HG02943 (cell line): ENCODE results near the gene ZNF319.
"Not testable (repeated sequence)": the region's sequence is repeated elsewhere in the genome, so short reads cannot be mapped to it uniquely, and the experiment has no call there.

Source experiments
- ATAC-seq: cut with Tn5 transposase; IDR thresholded peaks from one replicate; pipeline ENCODE4 v1.9.1; 2021; ENCODE audit warnings: mild to moderate bottlenecking, low read depth, moderate library complexity; ENCODE audit not compliant: unreplicated experiment

ZNF319 gene

DNA sequence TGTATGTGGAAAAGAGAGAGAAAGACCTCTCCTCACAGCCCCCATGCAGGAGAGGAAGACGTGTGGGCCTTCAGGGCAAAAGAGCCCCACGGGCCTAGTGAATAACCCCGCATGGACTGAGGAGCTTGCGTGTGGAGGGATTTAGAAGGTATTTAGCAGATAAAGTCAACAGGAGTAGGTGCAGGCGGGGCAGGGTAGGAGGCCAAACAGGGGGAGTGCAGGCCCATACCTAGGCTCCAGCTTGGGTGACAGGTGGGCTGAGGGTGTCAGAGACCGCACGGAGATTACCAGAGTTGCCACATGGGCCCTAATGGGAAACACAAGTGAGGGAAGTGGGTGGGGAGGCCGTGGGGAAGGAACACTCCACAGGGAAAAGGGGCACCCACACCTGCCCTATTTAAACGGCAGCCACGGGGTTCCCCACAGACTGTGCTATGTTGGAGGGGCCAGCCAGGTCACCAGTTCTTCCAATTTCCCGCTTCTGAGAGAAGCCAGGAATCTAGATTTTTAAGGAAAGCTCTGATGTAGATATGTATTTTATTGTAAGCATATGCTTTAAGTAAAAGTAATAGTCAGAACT is 21.4 kb downstream of the ZNF319 start:
- no peak for ATAC-seq

DNA sequence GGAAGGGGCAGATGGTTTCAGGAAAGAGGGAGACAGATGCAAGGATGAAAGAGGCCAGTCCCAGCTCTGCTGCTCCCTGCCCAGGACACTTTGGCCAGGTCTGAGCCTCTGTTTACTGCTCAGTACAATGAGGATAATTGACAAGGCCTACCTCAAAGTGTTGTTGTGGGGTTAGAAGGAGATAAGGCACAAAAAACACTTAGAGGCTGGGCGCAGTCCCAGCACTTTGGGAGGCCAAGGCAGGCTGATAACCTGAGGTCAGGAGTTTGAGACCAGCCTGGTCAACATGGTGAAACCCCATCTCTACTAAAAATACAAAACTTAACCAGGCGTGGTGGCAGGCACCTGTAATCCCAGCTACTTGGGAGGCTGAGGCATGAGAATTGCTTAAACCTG is 22.4 kb downstream of the ZNF319 start:
- ATAC-seq: not testable (repeated sequence)

- no peak for ATAC-seq
Measured at GRCh38 chr16:57977418-57978069, 22.9 kb downstream of the ZNF319 start.

GRCh38 chr16:57976331-57976796 is 24.1 kb downstream of the ZNF319 start:
- ATAC-seq: no peak

GRCh38 chr16:57972306-57972705 is 28.2 kb downstream of the ZNF319 start:
- no peak for ATAC-seq

- no peak for ATAC-seq
Measured at GRCh38 chr16:57971848-57972247, 28.6 kb downstream of the ZNF319 start.

GRCh38 chr16:57970970-57971369 is 29.5 kb downstream of the ZNF319 start, which contains the start of gene CNGB1:
CNGB1 (minus strand) TSS chr16:57971128; CDS start chr16:57967286, 3,842 bp downstream.
- no peak for ATAC-seq

- ATAC-seq: no peak
Measured at GRCh38 chr16:57970319-57970718, 30.2 kb downstream of the ZNF319 start.

DNA sequence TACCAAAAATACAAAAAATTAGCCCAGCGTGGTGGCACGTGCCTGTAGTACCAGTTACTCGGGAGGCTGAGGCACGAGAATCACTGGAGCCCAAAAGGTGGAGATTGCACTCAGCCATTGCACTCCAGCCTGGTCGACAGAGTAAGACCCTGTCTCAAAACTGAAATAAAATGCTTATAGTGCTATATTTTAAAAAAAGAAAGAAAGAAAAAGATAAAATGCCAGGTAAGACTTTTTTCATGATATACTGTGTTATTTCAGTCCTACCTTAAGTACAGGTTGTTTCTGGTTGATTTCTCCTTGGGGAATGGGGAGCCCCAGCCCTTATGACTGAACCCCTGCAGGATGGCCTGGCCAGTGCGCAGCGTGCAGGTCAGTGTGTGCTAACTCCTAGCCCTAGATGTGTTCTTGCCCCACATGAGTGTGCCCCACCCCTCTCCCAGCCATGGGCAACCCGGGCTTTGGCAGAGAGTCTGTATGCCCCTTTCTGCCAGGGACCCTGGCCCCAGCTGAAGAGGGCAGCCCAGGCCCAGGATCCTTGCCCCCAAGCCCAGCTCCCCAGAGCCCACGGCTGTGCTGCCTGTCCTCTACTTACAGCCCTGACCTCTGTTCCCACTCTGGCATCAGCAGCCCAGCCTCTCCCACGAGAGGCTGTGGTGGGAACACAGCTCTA is 30.9 kb downstream of the ZNF319 start:
- ATAC-seq: no peak

GRCh38 chr16:57967916-57968315 is 32.6 kb downstream of the ZNF319 start:
- no peak for ATAC-seq

DNA sequence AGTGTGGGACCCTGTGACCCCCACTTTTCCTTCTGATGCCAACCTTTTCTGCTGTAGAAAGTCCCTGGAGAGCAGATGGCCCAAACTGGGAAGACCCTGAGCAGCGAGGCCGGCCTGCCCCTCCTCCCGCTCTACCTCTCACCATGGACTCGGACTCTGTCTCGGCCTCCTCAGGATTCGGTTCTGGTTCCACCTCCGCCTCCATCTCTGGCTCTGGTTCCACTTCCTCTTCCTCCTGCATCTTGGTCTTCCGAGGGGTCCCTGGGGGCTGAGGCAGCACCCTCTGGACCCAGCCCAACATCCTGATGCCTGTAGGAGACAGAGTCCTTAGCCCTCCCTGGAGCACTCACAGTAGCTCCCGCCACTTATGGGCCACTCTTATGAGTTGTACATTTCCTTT is 33.5 kb downstream of the ZNF319 start:
- ATAC-seq: no peak

DNA sequence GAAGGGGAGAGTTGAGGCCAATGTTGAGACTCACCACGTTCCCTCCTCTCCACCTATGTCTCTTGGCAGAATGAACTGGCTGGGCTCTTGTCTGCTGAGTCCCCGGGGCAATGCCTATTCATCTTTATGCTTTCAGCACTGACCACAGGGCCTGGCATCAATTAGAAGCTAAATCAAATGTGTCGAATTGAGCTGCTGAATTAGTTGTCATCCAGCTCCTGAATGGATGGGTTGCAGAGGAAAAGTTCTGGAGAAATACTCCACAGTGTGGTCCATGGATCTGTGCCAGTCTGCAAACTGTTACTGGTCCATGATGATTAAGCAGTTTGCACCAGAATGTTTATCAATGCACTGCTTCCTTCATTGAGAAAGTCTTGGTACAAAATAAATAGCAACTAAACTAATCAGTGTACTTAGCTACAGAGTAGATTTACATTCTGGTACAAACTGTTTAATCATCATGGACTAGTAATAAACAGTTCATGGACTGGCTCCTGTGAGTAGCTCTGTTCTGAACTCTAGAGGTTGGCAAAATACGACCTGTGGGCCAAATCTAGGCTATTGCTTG is 34.2 kb downstream of the ZNF319 start:
- ATAC-seq: no peak

DNA sequence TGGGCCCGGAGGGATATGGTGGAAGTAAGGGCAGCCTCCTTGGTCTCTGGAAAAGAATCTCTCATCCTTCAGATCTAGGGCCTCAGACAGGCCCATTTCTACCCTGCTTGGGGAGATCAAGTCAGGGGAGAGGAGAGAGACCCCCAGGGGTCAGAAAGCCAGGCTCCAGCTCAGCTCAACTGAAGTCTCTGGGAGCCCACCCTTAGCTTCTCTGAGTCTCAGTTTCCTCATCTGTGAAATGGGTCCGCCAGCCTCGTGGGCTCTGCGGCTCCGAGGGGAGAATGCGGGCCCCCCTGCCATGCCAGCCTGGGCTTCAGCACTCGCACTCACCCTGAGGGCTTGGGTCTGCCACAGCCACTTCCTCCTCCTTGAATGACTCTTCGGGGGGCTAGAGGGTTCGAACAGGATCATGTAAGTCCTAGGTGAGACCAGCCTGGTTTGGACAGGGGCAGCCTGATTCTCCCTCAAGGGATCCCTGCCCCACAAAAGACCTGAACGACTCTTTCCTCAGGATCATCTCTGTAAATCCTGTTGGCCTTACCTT is 36.2 kb downstream of the ZNF319 start:
- ATAC-seq: no peak

- ATAC-seq: no peak
Measured at GRCh38 chr16:57962756-57963155, 37.7 kb downstream of the ZNF319 start.

DNA sequence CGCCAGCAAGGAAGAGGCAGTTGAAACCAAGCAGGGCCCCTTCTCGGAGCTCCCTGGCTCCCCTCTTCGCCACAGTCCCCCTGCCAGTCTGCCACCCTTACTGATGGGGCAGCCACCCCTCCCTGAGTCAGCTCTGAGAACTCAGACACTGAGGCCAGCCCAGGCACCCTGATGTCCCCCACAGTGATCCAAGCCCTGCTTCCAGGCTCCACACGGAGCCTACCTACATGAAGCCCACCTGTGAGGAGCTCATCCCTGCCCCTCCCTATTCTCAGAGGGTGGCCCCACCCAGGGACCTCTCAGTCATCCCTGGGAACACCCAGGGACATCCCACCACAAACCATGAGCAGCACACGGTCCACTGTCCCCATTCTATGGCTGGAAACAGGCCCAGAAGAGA is 38.4 kb downstream of the ZNF319 start:
- no peak for ATAC-seq

DNA sequence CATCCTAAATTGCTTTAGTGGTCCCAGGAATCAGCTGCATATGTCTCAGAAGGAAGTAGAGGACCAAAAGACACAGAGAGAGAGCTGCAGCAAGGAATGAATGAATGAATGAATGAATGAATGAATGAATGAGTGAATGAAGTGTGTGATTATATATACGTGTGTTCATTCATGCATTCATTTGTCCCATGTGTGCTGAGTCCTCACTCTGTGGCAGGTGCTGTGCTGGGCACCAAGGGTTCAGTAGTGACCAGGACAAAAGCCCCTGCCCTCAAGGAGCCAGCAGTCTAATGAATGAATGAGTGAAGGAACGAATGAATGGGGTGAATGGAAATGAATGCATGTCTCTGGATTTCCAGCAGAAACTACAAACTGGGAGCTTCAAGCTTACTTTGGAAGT is 38.9 kb downstream of the ZNF319 start:
- ATAC-seq: no peak

- ATAC-seq: no peak
Measured at GRCh38 chr16:57960826-57961472, 39.5 kb downstream of the ZNF319 start.

- ATAC-seq: no peak
Measured at GRCh38 chr16:57960310-57960709, 40.2 kb downstream of the ZNF319 start.

DNA sequence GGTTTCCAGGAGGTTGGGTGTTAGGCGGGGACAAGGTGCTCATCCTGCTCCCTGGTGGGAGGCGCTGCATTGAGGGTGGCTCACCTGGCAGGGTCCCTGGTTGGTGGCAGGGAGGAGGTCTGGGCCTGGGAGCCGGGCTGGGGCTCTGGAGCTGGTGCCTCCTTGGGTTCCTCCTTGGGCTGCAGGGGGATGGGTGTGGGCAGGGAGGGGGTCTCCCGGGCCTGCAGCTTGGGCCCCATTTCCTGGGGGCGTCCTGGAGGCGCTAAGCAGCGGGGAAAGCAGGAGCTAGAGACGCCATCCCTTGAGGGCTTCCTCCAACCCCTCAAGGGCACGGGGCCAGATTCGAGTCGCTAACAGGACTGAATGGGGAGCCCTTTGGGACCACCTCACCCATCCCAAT is 40.7 kb downstream of the ZNF319 start:
- no peak for ATAC-seq

DNA sequence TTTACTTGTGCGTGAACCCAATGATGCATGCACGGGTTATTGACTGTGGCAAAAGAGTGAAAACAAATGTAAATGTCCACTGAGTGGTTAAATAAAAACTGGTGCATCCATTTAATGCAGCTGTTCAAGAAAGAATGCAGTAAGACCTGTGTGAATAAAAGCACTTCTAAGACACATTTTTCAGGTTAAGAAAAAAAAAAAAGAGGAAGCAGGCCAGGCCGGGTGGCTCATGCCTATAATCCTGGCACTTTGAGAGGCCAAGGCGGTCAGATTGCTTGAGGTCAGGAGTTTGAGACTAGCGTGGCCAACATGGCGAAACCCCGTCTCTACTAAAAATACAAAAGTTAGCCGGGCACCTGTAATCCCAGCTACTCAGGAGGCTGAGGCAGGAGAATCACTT is 41.4 kb downstream of the ZNF319 start:
- ATAC-seq: no peak

DNA sequence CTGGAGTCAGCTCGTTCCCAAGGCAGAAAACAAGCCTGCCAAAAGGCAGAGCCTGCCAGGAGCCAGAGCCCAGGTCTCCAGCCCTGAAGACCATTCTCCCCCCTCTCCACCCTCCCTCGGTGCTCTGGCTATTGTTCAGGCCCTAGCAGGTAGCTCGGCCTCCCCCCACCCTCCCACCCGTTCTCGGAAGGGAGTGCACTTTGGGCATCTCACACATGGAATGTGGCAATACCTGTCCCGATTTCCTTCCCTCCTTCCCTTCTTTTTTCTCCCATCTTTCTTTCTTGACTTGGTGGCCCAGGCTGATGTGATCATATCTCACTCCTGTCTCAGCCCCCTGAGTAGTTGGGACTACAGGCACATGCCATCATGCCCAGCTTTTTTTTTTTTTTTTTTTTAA is 41.9 kb downstream of the ZNF319 start:
- ATAC-seq: no peak
